B cell (primary cell): ENCODE data around the gene SEMA3F.

ENCODE experiments used
- CTCF ChIP-seq: fragments of 200-600 bp; IDR thresholded peaks from one replicate; pipeline ENCODE4 v1.8.0; 2022; ENCODE audit warnings: antibody characterized with exemption, mild to moderate bottlenecking
- EZH2 ChIP-seq: IDR thresholded peaks from 2 replicates; pipeline ENCODE4 v1.6.1; 2012; ENCODE audit warnings: borderline replicate concordance, low read depth, mild to moderate bottlenecking, moderate library complexity, low read length; ENCODE audit not compliant: insufficient read depth, poor library complexity, severe bottlenecking

GRCh38 chr3:50147016-50147415 is 8.1 kb upstream of the SEMA3F start:
- TF ChIP-seq CTCF: no peak
- TF ChIP-seq EZH2: no peak
